ENCODE measurements around the gene DOCK9. TPM values are rescaled to one million over a fixed set of nuclear protein-coding genes. Genes with fewer than 3 reads are reported as not detected.

Gene DOCK9
- total RNA-seq, 4 donors from 2014 or later, result 121 to 240 (median 200) TPM

GRCh38 chr13:98835156-98835555 is 142.7 kb downstream of the DOCK9 start:
- Histone ChIP-seq H3K36me3 (peaks cover 29% of the 10 kb centered on the region), H3K27ac (no peak overlapping the region), H3K9me3 (no peaks in the 10 kb centered on the region), H3K27me3 (no peaks in the 10 kb centered on the region), H3K4me1 (peaks cover 6% of the 10 kb centered on the region), H3K4me3 (no peak overlapping the region)
- DNase-seq (ENCODE audit: low spot score in 2 of 2), result no peak
- TF ChIP-seq, protein P1, sequence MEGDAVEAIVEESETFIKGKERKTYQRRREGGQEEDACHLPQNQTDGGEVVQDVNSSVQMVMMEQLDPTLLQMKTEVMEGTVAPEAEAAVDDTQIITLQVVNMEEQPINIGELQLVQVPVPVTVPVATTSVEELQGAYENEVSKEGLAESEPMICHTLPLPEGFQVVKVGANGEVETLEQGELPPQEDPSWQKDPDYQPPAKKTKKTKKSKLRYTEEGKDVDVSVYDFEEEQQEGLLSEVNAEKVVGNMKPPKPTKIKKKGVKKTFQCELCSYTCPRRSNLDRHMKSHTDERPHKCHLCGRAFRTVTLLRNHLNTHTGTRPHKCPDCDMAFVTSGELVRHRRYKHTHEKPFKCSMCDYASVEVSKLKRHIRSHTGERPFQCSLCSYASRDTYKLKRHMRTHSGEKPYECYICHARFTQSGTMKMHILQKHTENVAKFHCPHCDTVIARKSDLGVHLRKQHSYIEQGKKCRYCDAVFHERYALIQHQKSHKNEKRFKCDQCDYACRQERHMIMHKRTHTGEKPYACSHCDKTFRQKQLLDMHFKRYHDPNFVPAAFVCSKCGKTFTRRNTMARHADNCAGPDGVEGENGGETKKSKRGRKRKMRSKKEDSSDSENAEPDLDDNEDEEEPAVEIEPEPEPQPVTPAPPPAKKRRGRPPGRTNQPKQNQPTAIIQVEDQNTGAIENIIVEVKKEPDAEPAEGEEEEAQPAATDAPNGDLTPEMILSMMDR (IDR thresholded peaks at IDR 0.05), result no peak
- TF ChIP-seq EP300 (IDR thresholded peaks at IDR 0.05) (no peak), POLR2AphosphoS5 (IDR thresholded peaks at IDR 0.05) (no peak), POLR2A (IDR thresholded peaks at IDR 0.05) (no peak)
- 87% methylated on average over 3 of the region's 3 CpGs for WGBS

DNA sequence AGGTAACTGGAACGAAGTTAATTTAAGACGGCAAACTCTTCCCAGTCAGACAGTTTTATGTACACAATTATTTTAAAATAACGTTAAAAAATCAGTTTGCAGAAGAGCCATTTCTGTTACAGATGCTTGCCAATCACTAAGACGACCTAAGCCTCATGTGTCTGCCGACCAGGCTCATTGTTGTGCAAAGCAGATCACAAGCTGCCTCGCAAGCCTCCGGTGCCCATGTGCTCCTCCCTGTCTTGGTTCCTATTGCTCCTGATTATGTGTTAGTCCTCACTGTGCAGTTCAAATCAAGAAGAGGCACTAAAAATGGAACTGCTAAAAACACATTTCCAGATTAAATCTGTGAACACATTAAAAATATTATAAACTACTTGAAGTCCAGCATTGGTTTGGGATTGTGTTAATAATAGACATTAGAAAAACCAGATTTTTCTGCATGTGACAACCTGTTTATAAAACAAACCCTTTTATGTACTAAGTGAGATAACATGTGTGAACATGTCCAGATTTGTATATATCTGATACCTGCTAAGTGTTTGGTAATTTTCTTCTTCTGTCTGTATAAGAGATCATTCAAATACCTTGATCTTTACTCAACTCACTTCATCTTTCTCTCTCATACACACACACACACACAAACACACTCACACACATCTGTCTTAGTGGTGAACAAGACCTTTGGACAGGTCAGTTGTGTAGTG is 143.5 kb downstream of the DOCK9 start:
- H3K4me1 ChIP-seq, result peaks cover 6% of the 10 kb centered on the region
- H3K9me3 ChIP-seq, result no peaks in the 10 kb centered on the region
- H3K27me3 ChIP-seq, result no peaks in the 10 kb centered on the region
- no peak overlapping the region for H3K4me3 ChIP-seq
- no peak for TF ChIP-seq EP300 (IDR thresholded peaks at IDR 0.05)
- TF ChIP-seq POLR2AphosphoS5 (IDR thresholded peaks at IDR 0.05), result no peak
- TF ChIP-seq POLR2A (IDR thresholded peaks at IDR 0.05), result no peak
- TF ChIP-seq, protein P1 (IDR thresholded peaks at IDR 0.05), result no peak
- WGBS, result 56% methylated on average over 7 of the region's 7 CpGs
- peak overlapping the region; percentile 4 for H3K27ac ChIP-seq
- H3K36me3 ChIP-seq, result peaks cover 36% of the 10 kb centered on the region
- no peak for DNase-seq (ENCODE audit: low spot score in 2 of 2)

- TF ChIP-seq, protein P1 (IDR thresholded peaks at IDR 0.05), result no peak
- TF ChIP-seq POLR2AphosphoS5 (IDR thresholded peaks at IDR 0.05) (no peak), EP300 (IDR thresholded peaks at IDR 0.05) (no peak), POLR2A (IDR thresholded peaks at IDR 0.05) (no peak)
Observed at GRCh38 chr13:98831236-98831635, 146.6 kb downstream of the DOCK9 start.

GRCh38 chr13:98829541-98829940 is 148.3 kb downstream of the DOCK9 start:
- WGBS, result 96% methylated on average over 5 of the region's 5 CpGs
- Histone ChIP-seq H3K27me3 (no peaks in the 10 kb centered on the region), H3K4me1 (peaks cover 8% of the 10 kb centered on the region), H3K27ac (no peak overlapping the region), H3K36me3 (peaks cover 72% of the 10 kb centered on the region), H3K4me3 (no peak overlapping the region), H3K9me3 (no peaks in the 10 kb centered on the region)
- DNase-seq (ENCODE audit: low spot score in 2 of 2), result no peak
- TF ChIP-seq POLR2A (IDR thresholded peaks at IDR 0.05) (no peak), POLR2AphosphoS5 (IDR thresholded peaks at IDR 0.05) (no peak), EP300 (IDR thresholded peaks at IDR 0.05) (no peak)
- TF ChIP-seq, protein P1 (IDR thresholded peaks at IDR 0.05), result no peak

More at GRCh38 chr13:98831236-98831635, 146.6 kb downstream of the DOCK9 start:
- Histone ChIP-seq H3K4me3 (no peak overlapping the region), H3K9me3 (no peaks in the 10 kb centered on the region), H3K27ac (no peak overlapping the region), H3K4me1 (peaks cover 6% of the 10 kb centered on the region), H3K27me3 (no peaks in the 10 kb centered on the region), H3K36me3 (peaks cover 60% of the 10 kb centered on the region)
- WGBS, result 94% methylated on average over 8 of the region's 8 CpGs
- no peak for DNase-seq (ENCODE audit: low spot score in 2 of 2)

DNA sequence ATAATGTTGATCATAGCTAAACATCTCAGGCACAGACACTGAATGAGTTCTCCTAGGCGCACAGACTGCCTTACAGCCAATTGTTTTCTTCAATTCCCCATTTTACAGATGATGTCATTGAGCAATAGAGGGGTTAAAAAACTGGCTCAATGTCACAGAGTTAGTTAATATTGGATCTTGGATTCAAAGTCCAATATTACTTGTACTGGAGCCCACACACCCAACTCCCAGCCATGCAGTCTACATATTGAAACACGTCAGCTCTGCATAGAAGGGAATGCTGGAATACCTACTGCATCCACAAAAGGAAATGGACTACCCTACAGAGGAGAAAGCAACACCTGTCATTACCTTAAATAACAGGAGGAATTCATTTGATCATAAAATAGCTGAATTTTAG is 149.2 kb downstream of the DOCK9 start:
- H3K27ac ChIP-seq, result no peak overlapping the region
- peaks cover 16% of the 10 kb centered on the region for H3K4me1 ChIP-seq
- no peaks in the 10 kb centered on the region for H3K27me3 ChIP-seq
- 92% methylated on average over 2 of the region's 2 CpGs for WGBS
- DNase-seq (ENCODE audit: low spot score in 2 of 2), result no peak
- peaks cover 81% of the 10 kb centered on the region for H3K36me3 ChIP-seq
- no peak overlapping the region for H3K4me3 ChIP-seq
- TF ChIP-seq, protein P1 (IDR thresholded peaks at IDR 0.05), result no peak
- TF ChIP-seq POLR2A (IDR thresholded peaks at IDR 0.05) (no peak), POLR2AphosphoS5 (IDR thresholded peaks at IDR 0.05) (no peak), EP300 (IDR thresholded peaks at IDR 0.05) (no peak)
- no peaks in the 10 kb centered on the region for H3K9me3 ChIP-seq

All from suprapubic skin (tissue), 4 donors.